ENCODE results near the gene ACTN4.

Gene ACTN4

GRCh38 chr19:38635483-38636399, 11.7 kb upstream of the ACTN4 start:
- no peak for DNase-seq (ENCODE audit: low spot score)

GRCh38 chr19:38638461-38638860, 9.0 kb upstream of the ACTN4 start:
- no peak for DNase-seq (ENCODE audit: low spot score)

GRCh38 chr19:38639679-38640078, 7.8 kb upstream of the ACTN4 start:
- no peak for DNase-seq (ENCODE audit: low spot score)

GRCh38 chr19:38640368-38640767, 7.1 kb upstream of the ACTN4 start:
- no peak for DNase-seq (ENCODE audit: low spot score)

- no peak for DNase-seq (ENCODE audit: low spot score)
These were observed 5.3 kb upstream of the ACTN4 start for GRCh38 chr19:38642176-38642575.

GRCh38 chr19:38644719-38645118, 2.7 kb upstream of the ACTN4 start:
- no peak for DNase-seq (ENCODE audit: low spot score)

- DNase-seq (ENCODE audit: low spot score), result no peak
These were observed 718 bp downstream of the ACTN4 start for GRCh38 chr19:38647966-38648768.

GRCh38 chr19:38648769-38649304, 1.4 kb downstream of the ACTN4 start:
- DNase-seq (ENCODE audit: low spot score), result no peak

GRCh38 chr19:38649305-38650171, 2.1 kb downstream of the ACTN4 start:
- no peak for DNase-seq (ENCODE audit: low spot score)

- no peak for DNase-seq (ENCODE audit: low spot score)
These were observed 2.8 kb downstream of the ACTN4 start for GRCh38 chr19:38650172-38650775.

- no peak for DNase-seq (ENCODE audit: low spot score)
These were observed 3.6 kb downstream of the ACTN4 start for GRCh38 chr19:38650911-38651584.

GRCh38 chr19:38653028-38653571, 5.7 kb downstream of the ACTN4 start:
- no peak for DNase-seq (ENCODE audit: low spot score)

GRCh38 chr19:38654628-38655055, 7.2 kb downstream of the ACTN4 start:
- DNase-seq (ENCODE audit: low spot score), result no peak

GRCh38 chr19:38655148-38655824, 7.8 kb downstream of the ACTN4 start:
- DNase-seq (ENCODE audit: low spot score), result peak; percentile 78

- peak; percentile 70 for DNase-seq (ENCODE audit: low spot score)
These were observed 8.9 kb downstream of the ACTN4 start for GRCh38 chr19:38656171-38656981.

GRCh38 chr19:38657633-38658222, 10.3 kb downstream of the ACTN4 start:
- peak; percentile 72 for DNase-seq (ENCODE audit: low spot score)

- no peak for DNase-seq (ENCODE audit: low spot score)
These were observed 11.2 kb downstream of the ACTN4 start for GRCh38 chr19:38658462-38659306.

- DNase-seq (ENCODE audit: low spot score), result no peak
These were observed 13.3 kb downstream of the ACTN4 start for GRCh38 chr19:38660724-38661123.

All from CD4-positive, alpha-beta T cell treated with Interleukin-15 for 4 hours (primary cell).